GM12864 (cell line): ENCODE data around the gene TMTC4.

Source experiments
- DNase-seq: peaks from one replicate; pipeline ENCODE4 v3.0.0-alpha.2; 2011; ENCODE audit warnings: low read depth
- H3K4me3 ChIP-seq: 2 replicates; pipeline ENCODE4 v1.5.1; 2011; ENCODE audit warnings: mild to moderate bottlenecking, low read depth, low read length, control low read depth
- TF ChIP-seq, protein P1 (sequence below): IDR thresholded peaks from 2 replicates; pipeline ENCODE4 v1.5.1; 2011; ENCODE audit warnings: low read depth, mild to moderate bottlenecking, moderate library complexity, low read length, control low read depth, inconsistent platforms; ENCODE audit errors: missing control alignments

The TMTC4 gene

DNA sequence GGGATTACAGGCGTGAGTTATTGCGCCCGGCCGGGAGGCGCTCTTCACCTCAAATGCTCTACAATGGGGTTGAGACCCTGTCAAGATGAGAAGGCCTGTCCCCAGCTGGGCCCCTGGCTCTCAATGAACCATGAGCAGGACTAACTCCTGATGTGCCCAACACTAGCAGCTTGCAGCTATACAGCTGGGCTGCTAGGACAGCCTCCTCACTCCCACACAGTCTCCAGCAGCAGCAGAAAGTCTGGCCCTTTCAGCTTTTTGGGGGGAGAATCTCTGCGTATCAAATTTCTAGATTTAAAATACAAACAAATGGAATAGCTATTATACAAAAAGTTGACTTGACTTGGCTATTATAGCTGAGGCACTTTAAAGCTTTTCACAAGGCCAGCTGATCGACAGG is 30.2 kb downstream of the TMTC4 start:
- TF ChIP-seq, protein P1, sequence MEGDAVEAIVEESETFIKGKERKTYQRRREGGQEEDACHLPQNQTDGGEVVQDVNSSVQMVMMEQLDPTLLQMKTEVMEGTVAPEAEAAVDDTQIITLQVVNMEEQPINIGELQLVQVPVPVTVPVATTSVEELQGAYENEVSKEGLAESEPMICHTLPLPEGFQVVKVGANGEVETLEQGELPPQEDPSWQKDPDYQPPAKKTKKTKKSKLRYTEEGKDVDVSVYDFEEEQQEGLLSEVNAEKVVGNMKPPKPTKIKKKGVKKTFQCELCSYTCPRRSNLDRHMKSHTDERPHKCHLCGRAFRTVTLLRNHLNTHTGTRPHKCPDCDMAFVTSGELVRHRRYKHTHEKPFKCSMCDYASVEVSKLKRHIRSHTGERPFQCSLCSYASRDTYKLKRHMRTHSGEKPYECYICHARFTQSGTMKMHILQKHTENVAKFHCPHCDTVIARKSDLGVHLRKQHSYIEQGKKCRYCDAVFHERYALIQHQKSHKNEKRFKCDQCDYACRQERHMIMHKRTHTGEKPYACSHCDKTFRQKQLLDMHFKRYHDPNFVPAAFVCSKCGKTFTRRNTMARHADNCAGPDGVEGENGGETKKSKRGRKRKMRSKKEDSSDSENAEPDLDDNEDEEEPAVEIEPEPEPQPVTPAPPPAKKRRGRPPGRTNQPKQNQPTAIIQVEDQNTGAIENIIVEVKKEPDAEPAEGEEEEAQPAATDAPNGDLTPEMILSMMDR, result no peak
- H3K4me3 ChIP-seq, result no peak overlapping the region
- DNase-seq, result no peak

DNA sequence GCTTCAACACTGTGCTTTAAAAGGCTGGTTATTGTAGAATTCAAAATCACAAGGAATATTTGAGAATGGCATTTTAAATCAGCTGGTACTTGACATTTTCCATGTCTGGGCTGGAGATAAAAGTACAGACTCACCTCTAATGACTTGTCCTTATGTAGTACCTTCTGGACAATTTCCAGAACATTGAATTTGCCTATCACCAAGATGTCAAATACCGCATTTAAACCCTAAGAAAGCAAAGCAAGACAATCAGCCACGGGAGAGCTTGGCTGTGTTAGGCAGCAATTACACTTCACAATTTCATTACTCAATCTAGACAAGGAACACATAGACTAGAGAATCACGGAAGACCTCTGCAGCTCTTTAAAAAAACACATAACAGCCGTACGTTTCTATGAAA is 36.8 kb downstream of the TMTC4 start:
- no peak overlapping the region for H3K4me3 ChIP-seq
- DNase-seq, result no peak
- TF ChIP-seq, protein P1, result no peak

DNA sequence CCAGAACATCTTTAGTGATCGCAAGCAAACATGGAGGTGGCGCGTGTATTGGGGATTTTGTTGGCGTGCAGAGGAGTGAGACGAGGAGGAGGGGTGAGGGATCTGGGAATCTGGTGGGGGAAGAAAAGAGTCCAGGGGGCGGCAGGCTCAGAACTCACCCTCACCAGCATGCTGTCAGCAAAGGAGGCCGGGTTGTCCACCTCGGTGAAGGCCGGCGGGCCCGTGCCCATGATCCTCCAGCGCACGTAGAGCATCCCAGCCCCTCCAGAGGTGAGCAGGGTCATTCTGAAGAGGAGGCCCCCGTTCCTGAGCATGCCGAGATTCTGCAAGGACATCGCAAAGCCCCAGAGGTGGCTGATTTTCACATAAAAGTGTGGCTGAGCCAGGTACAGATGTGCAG is 37.2 kb downstream of the TMTC4 start:
- no peak overlapping the region for H3K4me3 ChIP-seq
- no peak for DNase-seq
- TF ChIP-seq, protein P1, result no peak

DNA sequence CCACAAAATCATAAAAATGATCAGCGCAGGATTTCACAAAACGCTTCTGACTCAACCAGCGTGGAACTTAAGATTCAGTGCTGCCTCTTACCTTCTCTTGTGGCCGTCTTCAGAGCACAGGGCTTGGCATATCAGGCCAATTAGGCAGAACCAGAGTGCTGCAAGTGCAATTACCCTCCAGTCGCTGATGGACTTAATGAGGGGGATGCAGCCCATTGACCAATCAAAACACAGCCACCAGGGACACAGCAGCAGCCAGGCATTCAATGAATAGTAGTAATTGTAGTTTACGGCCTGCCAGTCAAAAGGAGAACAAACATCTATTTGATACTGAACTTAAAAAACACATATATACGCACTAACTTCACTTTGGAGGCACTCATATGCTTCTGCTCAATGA is 38.2 kb downstream of the TMTC4 start:
- TF ChIP-seq, protein P1, result no peak
- no peak for DNase-seq
- H3K4me3 ChIP-seq, result no peak overlapping the region

DNA sequence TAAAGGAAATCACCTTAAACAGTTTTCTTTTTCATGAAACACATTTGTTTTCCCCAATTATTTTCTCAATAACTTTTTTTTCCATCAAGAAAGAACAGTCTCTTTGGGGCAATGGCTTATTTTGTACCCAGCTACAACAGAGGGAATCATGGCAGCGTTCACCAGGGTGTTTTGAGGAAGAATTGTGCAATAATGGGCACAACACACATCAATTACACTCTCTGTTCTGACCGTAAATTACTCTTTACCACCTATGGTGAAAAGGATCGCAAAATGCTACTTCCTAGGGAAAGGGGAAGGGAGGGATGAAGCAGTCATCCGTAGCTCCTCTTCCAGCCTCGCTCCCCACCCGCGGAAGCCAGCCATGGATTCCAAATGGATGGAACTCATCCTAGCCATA is 38.6 kb downstream of the TMTC4 start:
- H3K4me3 ChIP-seq, result no peak overlapping the region
- DNase-seq, result no peak
- TF ChIP-seq, protein P1, result no peak

DNA sequence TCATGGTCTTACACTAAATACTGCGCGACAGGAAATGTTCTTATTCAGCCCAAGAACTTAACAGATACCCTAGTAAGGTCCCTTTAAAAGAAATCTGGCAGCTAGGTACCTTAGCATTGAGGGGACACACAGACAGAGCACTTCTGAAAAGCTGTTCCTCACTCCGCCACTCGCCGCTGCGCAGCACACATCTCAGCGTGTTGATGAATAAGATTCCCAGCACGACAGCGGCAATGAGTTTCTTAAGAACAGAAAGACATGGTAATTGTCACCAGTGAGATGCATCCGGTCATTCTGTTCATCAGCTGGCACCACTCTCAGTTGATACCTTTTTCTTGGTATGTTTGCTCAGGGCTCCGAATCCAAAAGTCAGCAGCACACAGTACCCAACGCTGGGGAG is 39.9 kb downstream of the TMTC4 start:
- no peak overlapping the region for H3K4me3 ChIP-seq
- no peak for DNase-seq
- TF ChIP-seq, protein P1, result no peak

DNA sequence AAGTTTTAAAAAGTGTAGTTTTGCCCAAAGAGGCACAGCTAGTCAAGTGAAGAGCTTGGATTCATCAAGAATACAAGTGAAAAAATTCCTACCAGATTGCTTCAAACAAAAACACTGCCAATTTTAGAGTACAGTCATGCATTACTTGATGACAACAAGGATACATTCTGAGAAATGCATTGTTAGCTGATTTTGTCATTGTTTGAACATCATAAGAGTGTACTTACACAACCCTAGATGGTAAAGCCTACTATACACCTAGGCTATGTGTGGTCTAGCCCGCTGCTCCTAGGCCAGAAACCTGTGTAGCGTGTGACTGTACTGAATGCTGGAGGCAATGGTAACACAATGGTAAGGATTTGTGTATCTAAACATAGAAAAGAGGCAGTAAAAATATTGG is 41.1 kb downstream of the TMTC4 start:
- DNase-seq, result no peak
- TF ChIP-seq, protein P1, result no peak
- no peak overlapping the region for H3K4me3 ChIP-seq
